CD4-positive, CD25-positive, alpha-beta regulatory T cell (primary cell): ENCODE results near the gene ABI1. TPM values are rescaled to one million over a fixed set of nuclear protein-coding genes. Genes with fewer than 3 reads are reported as not detected.

Source experiments
- ATAC-seq, 2 donors: fragments of 150-1000 bp; cut with Tn5 transposase; one replicate each; pipeline ENCODE4 v1.10.0; 2021; ENCODE audit warnings: low read depth in 2 of 2, moderate number of reproducible peaks in 2 of 2, moderate library complexity in 1 of 2
- DNase-seq, 3 donors: peaks; one replicate each; pipeline versions ENCODE4 v3.0.0 to v3.0.0-alpha.2; 2012 to 2022; ENCODE audit warnings: mixed read lengths in 1 of 3
- H3K27ac ChIP-seq: one replicate; pipeline ENCODE4 v1.7.0; 2013; ENCODE audit warnings: mild to moderate bottlenecking, low read length; ENCODE audit not compliant: insufficient read depth, poor library complexity, severe bottlenecking
- H3K27me3 ChIP-seq: one replicate; pipeline ENCODE4 v1.7.0; 2013; ENCODE audit warnings: low read length; ENCODE audit not compliant: control insufficient read depth, insufficient read depth
- H3K36me3 ChIP-seq: one replicate; pipeline ENCODE4 v1.7.0; 2013; ENCODE audit warnings: mild to moderate bottlenecking, low read length, moderate library complexity; ENCODE audit not compliant: control insufficient read depth, insufficient read depth
- H3K4me1 ChIP-seq: 2 replicates; pipeline ENCODE4 v1.7.0; 2013; ENCODE audit warnings: mild to moderate bottlenecking, low read length; ENCODE audit not compliant: insufficient read depth, control insufficient read depth, poor library complexity, severe bottlenecking
- H3K4me3 ChIP-seq: one replicate; pipeline ENCODE4 v1.7.0; 2013; ENCODE audit warnings: low read depth, mild to moderate bottlenecking, low read length, moderate library complexity
- H3K9me3 ChIP-seq, 2 experiments: 1 replicate in 1 of 2; 2 replicates in 1 of 2; pipeline ENCODE4 v1.7.0; 2013; ENCODE audit warnings: low read length in 2 of 2, mild to moderate bottlenecking in 1 of 2, moderate library complexity in 1 of 2; ENCODE audit not compliant: control insufficient read depth in 2 of 2
- H3K27ac Mint-ChIP-seq, 3 donors: one replicate each; pipeline ENCODE4 v1.8.0; 2020 to 2022; ENCODE audit warnings: mild to moderate bottlenecking in 3 of 3, mixed read lengths in 3 of 3, moderate library complexity in 2 of 3
- H3K27me3 Mint-ChIP-seq: one replicate; pipeline ENCODE4 v1.8.0; 2022; ENCODE audit warnings: mild to moderate bottlenecking, mixed read lengths
- H3K36me3 Mint-ChIP-seq: one replicate; pipeline ENCODE4 v1.8.0; 2020; ENCODE audit warnings: mixed read lengths
- H3K4me1 Mint-ChIP-seq, 4 donors: one replicate each; pipeline ENCODE4 v1.8.0; 2020 to 2022; ENCODE audit warnings: mixed read lengths in 4 of 4, mild to moderate bottlenecking in 1 of 4
- H3K4me3 Mint-ChIP-seq, 4 donors: one replicate each; pipeline ENCODE4 v1.8.0; 2020 to 2022; ENCODE audit warnings: mild to moderate bottlenecking in 4 of 4, mixed read lengths in 4 of 4, moderate library complexity in 3 of 4
- H3K9me3 Mint-ChIP-seq, 7 donors: one replicate each; pipeline ENCODE4 v1.8.0; 2020 to 2022; ENCODE audit warnings: mixed read lengths in 7 of 7, mild to moderate bottlenecking in 3 of 7, moderate library complexity in 2 of 7
- polyA plus RNA-seq, 4 donors: library from polyadenylated mRNA; unstranded; fragments of 300-500 nt; fragmentation: Illumina TruSeq; gene quantifications; one replicate each; pipeline ENCODE4 v1.2.3, GENCODE V29; 2021
- total RNA-seq: library from RNA; stranded (reverse); gene quantifications from one replicate; pipeline ENCODE4 v1.2.3, GENCODE V29; 2022

ABI1 gene
- total and polyA plus RNA-seq, 5 donors from 2014 or later: 94.0 to 123 (median 97.9) TPM

DNA sequence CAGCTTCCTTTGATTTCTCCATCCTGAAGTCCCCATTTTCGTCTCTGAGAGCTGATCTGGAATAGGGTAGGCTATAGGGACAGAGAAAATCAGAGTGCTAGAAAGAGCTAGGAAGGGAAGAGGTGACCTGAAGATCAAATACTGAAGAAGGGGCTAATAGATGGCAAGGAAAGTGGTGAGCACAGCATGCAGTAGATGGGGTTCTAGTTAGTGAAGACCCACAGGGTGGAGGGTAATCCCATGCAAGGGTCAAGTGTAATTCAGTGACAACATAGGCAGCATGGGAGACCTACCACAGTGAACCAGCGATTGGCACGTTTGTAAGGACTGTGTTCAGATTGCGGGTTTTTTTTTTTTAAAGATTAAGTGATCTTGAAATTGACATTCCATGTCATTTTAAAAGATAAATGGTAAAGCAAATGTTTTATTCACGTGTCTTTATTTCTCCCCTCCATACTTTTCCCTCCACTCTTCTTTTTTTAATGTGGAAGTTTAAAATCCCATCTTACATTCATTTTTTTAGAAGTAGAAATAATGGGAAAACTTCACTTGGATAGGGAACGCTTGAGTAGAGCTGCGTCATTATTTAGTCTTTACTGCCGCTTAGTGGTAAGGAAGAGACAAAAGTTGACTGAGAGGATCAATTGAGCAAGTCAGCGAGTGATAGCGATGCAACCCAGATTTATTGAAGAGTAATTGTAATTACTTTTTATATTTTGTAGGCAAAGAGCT, 21.0 kb upstream of the ABI1 start:
- H3K4me3 ChIP-seq: no peak overlapping the region
- DNase-seq (peak in 2 of 3 donors; percentile 46 to 47), ATAC-seq (peak; percentile 67 to 73)
- H3K36me3 Mint-ChIP-seq: no peaks in the 10 kb centered on the region
- no peaks in the 10 kb centered on the region for H3K9me3 ChIP-seq
- H3K27me3 Mint-ChIP-seq: peaks cover 39% of the 10 kb centered on the region
- no peak overlapping the region for H3K4me3 Mint-ChIP-seq
- H3K4me1 Mint-ChIP-seq: peaks cover 0 to 4% (median 2%) of the 10 kb centered on the region in 4 donors
- no peaks in the 10 kb centered on the region for H3K36me3 ChIP-seq
- peaks cover 10% of the 10 kb centered on the region for H3K27me3 ChIP-seq
- no peaks in the 10 kb centered on the region for H3K4me1 ChIP-seq
- H3K9me3 Mint-ChIP-seq: no peaks in the 10 kb centered on the region
- no peak overlapping the region for H3K27ac Mint-ChIP-seq
- no peak overlapping the region for H3K27ac ChIP-seq

DNA sequence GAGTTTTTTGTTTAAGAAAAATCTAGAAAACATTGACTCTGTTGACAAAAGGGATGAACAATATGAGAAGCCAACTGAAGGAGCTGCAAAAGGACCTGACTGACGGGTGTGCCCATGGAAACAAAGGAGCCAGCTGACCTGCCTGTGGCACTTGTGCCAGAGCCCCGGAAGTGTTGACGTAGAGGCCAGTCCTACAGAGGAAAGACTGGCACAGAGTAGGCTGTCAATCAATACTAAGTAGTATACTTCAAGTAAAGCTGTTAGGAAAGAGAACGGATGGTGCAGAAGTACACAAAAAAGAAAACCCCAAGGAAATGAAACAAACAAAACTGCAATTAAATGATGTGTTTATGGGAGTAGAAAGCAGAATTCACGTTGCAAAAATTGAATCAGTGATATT, 19.0 kb upstream of the ABI1 start:
- peaks cover 38% of the 10 kb centered on the region for H3K27me3 Mint-ChIP-seq
- Histone ChIP-seq H3K4me1 (no peaks in the 10 kb centered on the region), H3K4me3 (no peak overlapping the region), H3K9me3 (no peaks in the 10 kb centered on the region), H3K36me3 (no peaks in the 10 kb centered on the region), H3K27me3 (peaks cover 10% of the 10 kb centered on the region), H3K27ac (no peak overlapping the region)
- peaks cover 0 to 4% (median 2%) of the 10 kb centered on the region in 4 donors for H3K4me1 Mint-ChIP-seq
- no peak overlapping the region for H3K4me3 Mint-ChIP-seq
- no peak for ATAC-seq
- no peaks in the 10 kb centered on the region for H3K9me3 Mint-ChIP-seq
- H3K36me3 Mint-ChIP-seq: no peaks in the 10 kb centered on the region
- no peak for DNase-seq
- H3K27ac Mint-ChIP-seq: no peak overlapping the region

DNA sequence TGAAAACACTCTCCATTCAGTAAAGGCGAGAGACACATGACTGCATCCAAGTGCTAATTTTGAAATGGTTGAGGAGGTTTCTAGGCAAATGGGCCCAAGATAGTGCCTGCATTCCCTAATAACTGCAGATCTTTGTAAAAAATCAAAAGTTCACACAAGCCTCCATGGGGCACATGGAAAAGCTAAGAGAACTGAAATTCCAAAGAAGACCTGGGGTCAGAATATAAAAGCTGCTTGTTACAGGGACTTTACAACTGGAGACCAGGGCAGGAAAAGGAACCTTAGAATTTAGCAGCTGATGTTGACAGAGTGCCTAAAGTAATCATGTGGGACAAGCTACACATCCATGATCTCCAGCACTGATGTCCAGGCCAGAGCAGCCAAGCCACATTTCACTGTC, 10.0 kb upstream of the ABI1 start:
- no peaks in the 10 kb centered on the region for H3K36me3 Mint-ChIP-seq
- no peaks in the 10 kb centered on the region for H3K36me3 ChIP-seq
- no peaks in the 10 kb centered on the region for H3K9me3 Mint-ChIP-seq
- no peak overlapping the region for H3K4me3 ChIP-seq
- no peaks in the 10 kb centered on the region for H3K4me1 ChIP-seq
- H3K27me3 ChIP-seq: no peaks in the 10 kb centered on the region
- H3K27me3 Mint-ChIP-seq: peaks cover 14% of the 10 kb centered on the region
- DNase-seq (no peak), ATAC-seq (no peak)
- H3K4me1 Mint-ChIP-seq: peaks cover 0 to 8% (median 3%) of the 10 kb centered on the region in 4 donors
- H3K27ac ChIP-seq: no peak overlapping the region
- H3K4me3 Mint-ChIP-seq: no peak overlapping the region
- H3K27ac Mint-ChIP-seq: no peak overlapping the region
- H3K9me3 ChIP-seq: no peaks in the 10 kb centered on the region

DNA sequence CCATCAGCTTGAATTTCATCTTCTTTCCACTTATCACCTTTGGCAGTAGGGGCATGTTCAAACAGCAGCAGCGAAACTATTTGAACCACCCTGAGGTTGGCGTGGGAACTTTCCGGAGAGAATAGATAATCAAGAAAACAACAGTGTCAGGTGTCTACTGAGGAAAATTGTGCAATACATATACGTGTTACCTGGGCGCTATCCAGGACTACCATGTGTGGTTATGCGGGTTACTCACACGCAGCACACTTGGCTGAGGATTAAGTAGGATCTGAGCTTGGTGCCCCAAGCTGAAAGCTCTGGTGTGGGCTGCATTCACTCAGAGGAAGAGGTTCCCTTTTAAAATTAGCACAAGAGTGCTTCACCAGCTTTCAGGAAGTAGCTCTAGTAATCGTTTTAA, 8.8 kb upstream of the ABI1 start:
- H3K9me3 ChIP-seq: no peaks in the 10 kb centered on the region
- peaks cover 0 to 8% (median 3%) of the 10 kb centered on the region in 4 donors for H3K4me1 Mint-ChIP-seq
- H3K36me3 Mint-ChIP-seq: no peaks in the 10 kb centered on the region
- peak overlapping the region in 2 of 3 donors; percentile 64 to 91 for H3K27ac Mint-ChIP-seq
- no peaks in the 10 kb centered on the region for H3K27me3 ChIP-seq
- H3K9me3 Mint-ChIP-seq: no peaks in the 10 kb centered on the region
- peak overlapping the region in 3 of 4 donors; percentile 48 to 73 (median 67) for H3K4me3 Mint-ChIP-seq
- H3K27ac ChIP-seq: no peak overlapping the region
- H3K36me3 ChIP-seq: no peaks in the 10 kb centered on the region
- DNase-seq (peak in 1 of 3 donors; percentile 35), ATAC-seq (peak in 1 of 2 donors; percentile 34)
- H3K27me3 Mint-ChIP-seq: peaks cover 20% of the 10 kb centered on the region
- H3K4me3 ChIP-seq: no peak overlapping the region
- no peaks in the 10 kb centered on the region for H3K4me1 ChIP-seq

DNA sequence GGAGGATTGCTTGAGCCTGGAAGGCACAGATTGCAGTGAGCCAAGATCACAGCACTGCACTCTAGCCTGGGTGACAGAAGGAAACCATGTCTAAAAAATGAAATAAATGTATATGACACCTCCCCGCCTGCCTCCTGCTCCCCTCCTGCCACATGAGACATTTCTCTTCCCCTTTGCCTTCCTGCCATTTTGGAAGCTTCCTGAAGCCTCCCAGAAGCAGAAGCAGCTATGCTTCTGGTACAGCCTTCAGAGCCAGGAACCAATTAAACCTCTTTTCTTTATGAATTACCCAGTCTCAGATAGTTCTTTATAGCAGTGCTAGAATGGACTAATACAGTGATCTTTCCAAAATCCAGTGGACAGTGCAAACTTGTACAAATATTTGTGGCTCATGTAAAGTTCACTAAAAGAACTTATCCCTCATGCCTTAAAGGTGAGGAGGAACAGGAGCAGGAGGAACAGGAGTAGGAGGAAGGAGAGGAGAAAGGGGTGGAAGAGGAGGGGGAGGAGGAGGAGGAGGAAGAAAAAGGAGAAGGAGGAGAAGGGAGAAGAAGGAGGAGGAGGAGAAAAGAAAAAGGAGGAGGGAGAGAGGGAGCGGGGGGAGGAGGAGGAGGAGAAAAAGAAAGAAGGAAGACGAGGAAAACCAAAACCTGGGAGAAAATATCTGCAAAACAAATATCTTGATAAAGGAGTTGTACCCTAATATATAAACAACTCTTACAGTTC, 2.8 kb upstream of the ABI1 start:
- Mint-ChIP-seq H3K27me3 (peaks cover 31% of the 10 kb centered on the region), H3K4me1 (peaks cover under 1 to 19% (median 12%) of the 10 kb centered on the region in 4 donors), H3K9me3 (peaks cover 0 to 1% (median 0%) of the 10 kb centered on the region in 7 donors), H3K27ac (no peak overlapping the region), H3K4me3 (no peak overlapping the region), H3K36me3 (no peaks in the 10 kb centered on the region)
- DNase-seq: no peak
- Histone ChIP-seq H3K9me3 (no peaks in the 10 kb centered on the region), H3K4me1 (peaks cover 15% of the 10 kb centered on the region), H3K36me3 (no peaks in the 10 kb centered on the region), H3K27ac (no peak overlapping the region), H3K27me3 (peaks cover 3% of the 10 kb centered on the region), H3K4me3 (no peak overlapping the region)
- ATAC-seq: no peak

DNA sequence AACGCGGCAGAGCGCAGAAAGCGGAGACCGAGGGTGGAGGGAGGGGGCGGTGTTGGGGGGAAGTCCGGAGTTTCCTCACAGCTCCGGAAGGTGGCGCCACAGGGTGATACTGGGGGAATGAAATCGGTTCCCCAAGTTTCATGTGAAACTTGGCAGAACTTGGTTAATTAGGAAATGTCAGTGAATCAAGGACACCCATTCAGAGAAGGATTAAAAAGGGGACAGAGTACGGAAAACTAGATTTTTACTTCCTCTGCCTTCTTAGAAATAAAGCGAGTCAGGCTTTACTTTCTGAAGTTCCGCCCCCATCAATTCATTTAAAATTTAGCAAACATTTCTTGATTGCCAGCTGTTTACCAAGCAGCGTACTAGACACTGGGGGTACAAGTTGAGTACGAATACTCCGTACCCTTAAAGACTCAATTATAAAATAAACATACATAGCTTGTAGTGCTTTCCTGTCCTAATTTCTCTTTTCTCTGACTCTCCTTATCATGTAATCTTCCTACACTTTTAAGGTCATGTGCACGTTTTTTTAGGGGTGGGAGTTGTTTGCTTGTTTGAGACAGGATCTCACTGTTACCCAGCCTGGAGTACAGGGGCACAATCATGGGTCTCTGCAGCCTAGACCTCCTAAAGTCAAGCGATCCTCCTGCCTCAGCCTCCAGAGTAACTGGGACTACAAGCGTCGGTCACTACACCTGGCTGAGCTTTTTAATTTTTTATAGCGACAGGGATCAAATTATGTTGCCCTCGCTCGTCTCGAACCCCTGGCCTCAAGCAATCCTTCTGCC, 644 bp upstream of the ABI1 start:
- Mint-ChIP-seq H3K27ac (peak overlapping the region; percentile 95 to 100 (median 97)), H3K9me3 (peaks cover 0 to 1% (median 0%) of the 10 kb centered on the region in 7 donors), H3K4me1 (peaks cover 13 to 40% (median 28%) of the 10 kb centered on the region in 4 donors), H3K4me3 (peak overlapping the region; percentile 97 to 100 (median 98)), H3K36me3 (no peaks in the 10 kb centered on the region), H3K27me3 (peaks cover 27% of the 10 kb centered on the region)
- ATAC-seq: no peak
- no peak for DNase-seq
- peak overlapping the region; percentile 15 for H3K27ac ChIP-seq
- H3K9me3 ChIP-seq: no peaks in the 10 kb centered on the region
- peak overlapping the region; percentile 71 for H3K4me3 ChIP-seq
- H3K36me3 ChIP-seq: no peaks in the 10 kb centered on the region
- peaks cover 3% of the 10 kb centered on the region for H3K27me3 ChIP-seq
- H3K4me1 ChIP-seq: peaks cover 35% of the 10 kb centered on the region

DNA sequence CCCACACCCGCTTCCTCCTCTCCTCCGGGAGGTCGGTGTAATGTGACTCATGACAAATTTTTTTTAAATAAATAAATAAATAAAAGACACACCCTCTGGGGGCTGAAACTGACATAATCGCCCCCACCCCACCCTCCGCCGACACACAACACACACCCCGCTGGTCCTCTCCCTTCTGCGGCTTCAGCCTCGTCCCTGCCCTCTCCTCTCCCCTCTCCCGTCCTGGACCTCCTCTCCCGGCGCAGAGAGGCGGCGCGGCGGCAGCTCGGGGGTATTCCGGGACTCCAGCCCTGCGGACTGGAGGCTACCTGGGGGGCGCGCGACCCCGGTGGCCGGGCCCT, 686 bp downstream of the ABI1 start:
- Histone ChIP-seq H3K27me3 (peaks cover 3% of the 10 kb centered on the region), H3K4me1 (peaks cover 47% of the 10 kb centered on the region), H3K36me3 (no peaks in the 10 kb centered on the region), H3K27ac (peak overlapping the region; percentile 98), H3K9me3 (no peaks in the 10 kb centered on the region), H3K4me3 (peak overlapping the region; percentile 98)
- peaks cover 17% of the 10 kb centered on the region for H3K27me3 Mint-ChIP-seq
- peak overlapping the region; percentile 93 to 97 (median 95) for H3K27ac Mint-ChIP-seq
- peaks cover 0 to 1% (median 0%) of the 10 kb centered on the region in 7 donors for H3K9me3 Mint-ChIP-seq
- H3K36me3 Mint-ChIP-seq: no peaks in the 10 kb centered on the region
- H3K4me3 Mint-ChIP-seq: peak overlapping the region; percentile 97 to 100 (median 98)
- peak in 1 of 2 donors; percentile 2 for ATAC-seq
- H3K4me1 Mint-ChIP-seq: peaks cover 13 to 46% (median 34%) of the 10 kb centered on the region in 4 donors
- peak; percentile 58 to 67 (median 58) for DNase-seq
